ENCODE measurements around the gene CEACAM21. TPM values are rescaled to one million over a fixed set of nuclear protein-coding genes. Genes with fewer than 3 reads are reported as not detected.

Gene CEACAM21
- total RNA-seq, 2 donors from 2014 or later = 0.52 TPM; not detected in 1

GRCh38 chr19:41604831-41605230, 28.9 kb downstream of the CEACAM21 start:
- TF ChIP-seq POLR2A (IDR thresholded peaks at IDR 0.05) = no peak
- no peak for TF ChIP-seq CTCF (IDR thresholded peaks at IDR 0.05)
- no peak overlapping the region for H3K4me3 ChIP-seq
- no peaks in the 10 kb centered on the region for H3K4me1 ChIP-seq
- H3K36me3 ChIP-seq (replicated peaks in 1 of 2; ENCODE audit: insufficient read depth in 1 of 2, low read depth in 2 of 2) = no peaks in the 10 kb centered on the region
- ATAC-seq (no peak), DNase-seq (no peak)
- no peaks in the 10 kb centered on the region for H3K9me3 ChIP-seq
- 29 to 36% methylated on average over 3 of the region's 3 CpGs for WGBS, 2 donors
- no peaks in the 10 kb centered on the region for H3K27me3 ChIP-seq
- no peak overlapping the region for H3K27ac ChIP-seq
- intact Hi-C loops (cut with DNase I) = no loop called here

- TF ChIP-seq POLR2A (IDR thresholded peaks at IDR 0.05) = no peak
- DNase-seq = no peak
Observed at GRCh38 chr19:41606215-41606837, 30.4 kb downstream of the CEACAM21 start.

DNA sequence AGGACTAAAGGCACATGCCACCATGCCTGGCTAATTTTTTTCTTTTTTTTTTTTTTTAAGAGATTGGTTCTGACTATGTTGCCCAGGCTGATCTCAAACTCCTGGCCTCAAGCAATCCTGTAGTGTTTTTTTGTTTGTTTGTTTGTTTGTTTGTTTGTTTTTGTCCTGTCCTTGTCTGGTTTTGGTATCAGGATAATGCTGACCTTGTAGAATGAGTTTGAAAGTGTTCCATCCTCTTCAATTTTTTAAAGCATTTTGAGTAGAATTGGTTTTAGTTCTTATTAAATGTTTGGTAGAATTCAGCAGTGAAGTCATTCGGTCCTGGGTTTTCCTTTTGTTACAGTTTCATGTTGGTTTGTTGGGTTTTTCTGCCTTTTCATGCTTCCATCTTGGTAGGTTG, 31.7 kb downstream of the CEACAM21 start:
- TF ChIP-seq POLR2A (IDR thresholded peaks at IDR 0.05) (no peak), CTCF (IDR thresholded peaks at IDR 0.05) (no peak)
- intact Hi-C loops (cut with DNase I) = no loop called here
- WGBS, 2 donors = 35 to 45% methylated on average over 1 of the region's 1 CpG
- Histone ChIP-seq H3K4me3 (no peak overlapping the region), H3K36me3 (replicated peaks in 1 of 2; ENCODE audit: insufficient read depth in 1 of 2, low read depth in 2 of 2) (no peaks in the 10 kb centered on the region), H3K9me3 (no peaks in the 10 kb centered on the region), H3K4me1 (no peaks in the 10 kb centered on the region), H3K27me3 (no peaks in the 10 kb centered on the region), H3K27ac (no peak overlapping the region)
- DNase-seq (no peak), ATAC-seq (no peak)

More at GRCh38 chr19:41606215-41606837, 30.4 kb downstream of the CEACAM21 start:
- Histone ChIP-seq H3K9me3 (no peaks in the 10 kb centered on the region), H3K36me3 (replicated peaks in 1 of 2; ENCODE audit: insufficient read depth in 1 of 2, low read depth in 2 of 2) (no peaks in the 10 kb centered on the region), H3K4me3 (no peak overlapping the region), H3K27ac (no peak overlapping the region), H3K4me1 (no peaks in the 10 kb centered on the region), H3K27me3 (no peaks in the 10 kb centered on the region)
- ATAC-seq = no peak
- WGBS, 2 donors = 65 to 80% methylated on average over 4 to 5 of the region's 5 CpGs
- intact Hi-C loops (cut with DNase I) = no loop called here

DNA sequence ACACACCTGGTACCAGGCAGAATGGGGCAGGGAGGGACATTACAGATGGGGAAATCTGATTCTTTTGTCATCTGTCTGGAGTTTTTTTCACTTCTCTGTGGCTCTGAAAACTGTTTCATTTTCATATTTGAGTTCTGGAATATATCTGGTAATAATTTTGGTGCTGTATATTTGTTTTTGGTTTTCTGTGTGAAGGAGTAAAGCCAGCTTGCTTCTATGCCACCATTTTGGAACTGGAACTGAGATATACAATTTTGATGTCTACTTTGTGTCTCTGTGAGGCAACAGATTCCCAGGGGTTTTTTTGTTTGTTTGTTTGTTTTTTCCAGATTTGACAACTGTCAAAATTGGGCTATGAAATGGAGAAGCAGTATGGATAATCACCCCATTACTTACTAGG, 34.8 kb downstream of the CEACAM21 start:
- Histone ChIP-seq H3K27ac (no peak overlapping the region), H3K4me3 (no peak overlapping the region), H3K27me3 (no peaks in the 10 kb centered on the region), H3K4me1 (no peaks in the 10 kb centered on the region), H3K9me3 (no peaks in the 10 kb centered on the region), H3K36me3 (replicated peaks in 1 of 2; ENCODE audit: insufficient read depth in 1 of 2, low read depth in 2 of 2) (no peaks in the 10 kb centered on the region)
- TF ChIP-seq CTCF (IDR thresholded peaks at IDR 0.05) = no peak
- TF ChIP-seq POLR2A (IDR thresholded peaks at IDR 0.05) = no peak
- DNase-seq = no peak
- ATAC-seq = no peak
- intact Hi-C loops (cut with DNase I) = no loop called here

DNA sequence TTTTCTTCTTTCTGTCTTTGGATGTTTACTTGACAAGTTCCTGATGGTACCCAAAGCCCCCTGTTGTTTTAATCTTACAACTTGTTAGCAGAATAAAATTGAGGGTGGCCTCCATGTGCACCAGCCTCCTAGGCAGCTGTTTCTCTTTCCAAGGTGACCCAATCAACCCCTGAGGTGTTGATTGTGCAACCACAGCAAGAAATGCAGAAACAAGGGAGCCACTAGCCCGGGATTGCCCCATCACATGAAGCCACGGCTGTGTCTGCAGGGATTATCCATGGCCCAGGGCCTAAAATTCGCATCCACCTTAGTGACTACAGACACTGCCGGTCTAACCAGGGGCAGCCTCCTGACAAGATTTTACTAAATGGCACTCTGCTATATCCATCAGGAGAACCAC, 36.5 kb downstream of the CEACAM21 start:
- Histone ChIP-seq H3K4me1 (no peaks in the 10 kb centered on the region), H3K27me3 (no peaks in the 10 kb centered on the region), H3K27ac (no peak overlapping the region), H3K9me3 (no peaks in the 10 kb centered on the region), H3K36me3 (replicated peaks in 1 of 2; ENCODE audit: insufficient read depth in 1 of 2, low read depth in 2 of 2) (no peaks in the 10 kb centered on the region), H3K4me3 (no peak overlapping the region)
- DNase-seq (no peak), ATAC-seq (no peak)
- intact Hi-C loops (cut with DNase I) = no loop called here
- 43 to 48% methylated on average over 4 of the region's 4 CpGs for WGBS, 2 donors
- TF ChIP-seq POLR2A (IDR thresholded peaks at IDR 0.05) = no peak
- TF ChIP-seq CTCF (IDR thresholded peaks at IDR 0.05) = no peak
